Upper lobe of left lung (tissue), 6 donors: ENCODE results near the gene GNAS. TPM values are rescaled to one million over a fixed set of nuclear protein-coding genes. Genes with fewer than 3 reads are reported as not detected.
"Not testable (repeated sequence)": the region's sequence is repeated elsewhere in the genome, so short reads cannot be mapped to it uniquely, and the experiment has no call there.

ENCODE experiments used
- ATAC-seq, 2 donors: fragments of 200-7000 bp; cut with Tn5 transposase; one replicate each; pipeline ENCODE4 v1.9.1; 2022; ENCODE audit warnings: mild to moderate bottlenecking in 2 of 2, moderate library complexity in 2 of 2; ENCODE audit not compliant: low FRiP score in 2 of 2
- DNase-seq, 2 donors: peaks; one replicate each; pipeline ENCODE4 v3.0.0-alpha.2; 2019 to 2020
- H3K27ac ChIP-seq, 4 donors: fragments of 200-600 bp; sonication (generic); one replicate each; pipeline ENCODE4 v1.5.1; 2016 to 2019
- H3K27me3 ChIP-seq, 4 donors: fragments of 200-600 bp; sonication (generic); one replicate each; pipeline ENCODE4 v1.5.1; 2017 to 2019
- H3K36me3 ChIP-seq, 4 donors: fragments of 200-600 bp; sonication (generic); one replicate each; pipeline ENCODE4 v1.5.1; 2016 to 2019
- H3K4me1 ChIP-seq, 4 donors: fragments of 200-600 bp; sonication (generic); one replicate each; pipeline ENCODE4 v1.5.1; 2018 to 2019
- H3K4me3 ChIP-seq, 4 donors: fragments of 200-600 bp; sonication (generic); one replicate each; pipeline ENCODE4 v1.5.1; 2017 to 2019; ENCODE audit warnings: mild to moderate bottlenecking in 2 of 4, moderate library complexity in 1 of 4
- H3K9me3 ChIP-seq, 4 donors: fragments of 200-600 bp; sonication (generic); one replicate each; pipeline ENCODE4 v1.5.1; 2018 to 2019
- EP300 ChIP-seq, 4 donors: sonication (generic); formaldehyde crosslinking; IDR thresholded peaks; one replicate each; pipeline ENCODE4 v1.5.1; 2017; ENCODE audit warnings: antibody characterized with exemption in 4 of 4, control low read depth in 2 of 4
- POLR2A ChIP-seq, 4 donors: fragments of 450-650 bp; IDR thresholded peaks; one replicate each; pipeline ENCODE4 v1.5.1; 2016 to 2017; ENCODE audit warnings: antibody characterized with exemption in 4 of 4, mild to moderate bottlenecking in 2 of 4
- POLR2AphosphoS5 ChIP-seq, 2 donors: sonication (generic); formaldehyde crosslinking; IDR thresholded peaks; one replicate each; pipeline ENCODE4 v1.5.1; 2017; ENCODE audit warnings: antibody characterized with exemption in 2 of 2
- WGBS, 2 donors: methylation state at CpG; one replicate each; pipeline ENCODE4 v1.1.5; 2017 to 2018; 5-methylcytosine and 5-hydroxymethylcytosine counted together
- total RNA-seq, 6 donors: library from RNA; depleted of rRNA in 4 of 6; stranded (reverse); fragments of >200 nt in 4 of 6; gene quantifications; one replicate each; pipeline versions ENCODE4 v1.1.0 to v1.2.1, GENCODE V29; 2016 to 2021
- TF ChIP-seq, protein P1 (sequence below), 6 experiments: fragments of 450-650 bp in 4 of 6; fragments of 200-600 bp in 2 of 6; sonication (generic) in 2 of 6; IDR thresholded peaks; one replicate each; pipeline ENCODE4 v1.5.1; 2016 to 2019; ENCODE audit warnings: antibody characterized with exemption in 6 of 6
- donor health status: DM: no; HTN: no; CAD: no; lungs with moderate emphysema.
- donor health status: DM: no; HTN: yes; CAD: no; lungs with severe emphysema.

Gene GNAS
- total RNA-seq, 6 donors from 2014 or later, result 520 to 910 (median 811) TPM

DNA sequence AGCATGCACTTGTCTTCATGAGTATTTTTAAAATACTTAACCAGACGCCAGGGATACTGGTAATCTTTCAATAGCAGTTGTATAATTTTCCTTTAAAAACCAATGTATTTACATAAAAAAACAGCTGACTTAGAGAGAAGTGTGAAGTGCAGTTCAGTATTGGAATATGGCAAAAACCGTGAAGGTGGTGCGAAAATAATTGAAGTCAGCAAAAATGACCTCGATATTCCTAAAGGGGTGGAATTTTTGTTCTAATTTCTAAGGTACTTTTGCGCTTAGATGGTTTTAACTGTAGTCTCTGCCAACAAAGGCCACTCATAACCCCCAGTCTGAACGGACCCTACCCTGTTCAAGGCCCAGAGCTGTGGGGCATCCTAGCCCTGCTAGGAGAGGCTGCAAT, 27.1 kb upstream of the GNAS start:
- H3K27ac ChIP-seq, result no peak overlapping the region
- no peak overlapping the region for H3K4me3 ChIP-seq
- TF ChIP-seq POLR2A (IDR thresholded peaks at IDR 0.05) (no peak), POLR2AphosphoS5 (IDR thresholded peaks at IDR 0.05) (no peak), EP300 (IDR thresholded peaks at IDR 0.05) (no peak)
- TF ChIP-seq, protein P1, sequence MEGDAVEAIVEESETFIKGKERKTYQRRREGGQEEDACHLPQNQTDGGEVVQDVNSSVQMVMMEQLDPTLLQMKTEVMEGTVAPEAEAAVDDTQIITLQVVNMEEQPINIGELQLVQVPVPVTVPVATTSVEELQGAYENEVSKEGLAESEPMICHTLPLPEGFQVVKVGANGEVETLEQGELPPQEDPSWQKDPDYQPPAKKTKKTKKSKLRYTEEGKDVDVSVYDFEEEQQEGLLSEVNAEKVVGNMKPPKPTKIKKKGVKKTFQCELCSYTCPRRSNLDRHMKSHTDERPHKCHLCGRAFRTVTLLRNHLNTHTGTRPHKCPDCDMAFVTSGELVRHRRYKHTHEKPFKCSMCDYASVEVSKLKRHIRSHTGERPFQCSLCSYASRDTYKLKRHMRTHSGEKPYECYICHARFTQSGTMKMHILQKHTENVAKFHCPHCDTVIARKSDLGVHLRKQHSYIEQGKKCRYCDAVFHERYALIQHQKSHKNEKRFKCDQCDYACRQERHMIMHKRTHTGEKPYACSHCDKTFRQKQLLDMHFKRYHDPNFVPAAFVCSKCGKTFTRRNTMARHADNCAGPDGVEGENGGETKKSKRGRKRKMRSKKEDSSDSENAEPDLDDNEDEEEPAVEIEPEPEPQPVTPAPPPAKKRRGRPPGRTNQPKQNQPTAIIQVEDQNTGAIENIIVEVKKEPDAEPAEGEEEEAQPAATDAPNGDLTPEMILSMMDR (IDR thresholded peaks at IDR 0.05), result no peak
- no peak for DNase-seq
- no peak for ATAC-seq
- H3K27me3 ChIP-seq, result no peaks in the 10 kb centered on the region
- 82 to 90% methylated on average over 6 of the region's 6 CpGs for WGBS, 2 donors
- H3K36me3 ChIP-seq, result no peaks in the 10 kb centered on the region
- peaks cover 0 to 7% (median 0%) of the 10 kb centered on the region in 4 donors for H3K4me1 ChIP-seq
- no peaks in the 10 kb centered on the region for H3K9me3 ChIP-seq

DNA sequence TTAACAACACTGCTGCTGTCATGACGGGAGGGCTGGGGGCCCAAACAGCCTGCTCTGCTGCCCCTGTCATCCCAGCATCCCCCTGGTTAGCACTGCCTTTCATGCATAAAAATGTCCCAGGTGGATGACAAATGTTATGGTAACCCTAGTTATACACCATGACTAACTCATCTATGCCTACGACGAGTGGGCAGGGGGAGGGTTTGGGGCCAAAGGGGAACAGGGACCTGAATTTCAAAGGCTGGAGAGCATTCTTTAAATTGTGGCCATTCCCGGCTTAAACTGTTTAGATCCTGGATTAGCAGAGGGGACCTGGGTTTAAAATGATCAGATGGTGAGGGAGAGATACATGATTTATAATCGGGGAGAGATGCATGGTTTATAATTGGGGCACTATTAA, 26.2 kb upstream of the GNAS start:
- DNase-seq (no peak), ATAC-seq (no peak)
- Histone ChIP-seq H3K36me3 (no peaks in the 10 kb centered on the region), H3K27me3 (no peaks in the 10 kb centered on the region), H3K4me3 (no peak overlapping the region), H3K27ac (no peak overlapping the region), H3K4me1 (peaks cover 0 to 7% (median 0%) of the 10 kb centered on the region in 4 donors), H3K9me3 (no peaks in the 10 kb centered on the region)
- 91 to 96% methylated on average over 5 of the region's 5 CpGs for WGBS, 2 donors
- TF ChIP-seq POLR2AphosphoS5 (IDR thresholded peaks at IDR 0.05) (no peak), POLR2A (IDR thresholded peaks at IDR 0.05) (no peak), EP300 (IDR thresholded peaks at IDR 0.05) (no peak)
- TF ChIP-seq, protein P1 (IDR thresholded peaks at IDR 0.05), result no peak

DNA sequence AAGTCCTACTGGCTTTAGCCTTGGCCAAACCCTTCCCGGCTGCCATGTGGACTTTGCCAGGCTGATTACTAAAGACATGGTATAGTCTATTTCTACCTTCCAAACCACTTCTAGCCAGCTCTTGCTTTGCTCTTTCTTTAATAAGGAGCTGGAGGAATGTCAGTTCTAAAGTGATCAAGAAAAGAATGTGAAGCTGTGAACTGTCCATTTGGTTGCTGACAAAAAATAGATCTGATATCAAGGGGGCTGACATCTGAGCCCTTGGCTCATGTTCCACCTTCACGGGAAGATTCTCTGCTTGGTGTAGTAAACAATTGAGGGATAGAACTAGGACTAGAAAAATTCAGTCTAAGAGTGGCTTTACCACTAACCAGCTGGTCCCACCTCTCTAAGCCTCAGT, 24.4 kb upstream of the GNAS start:
- TF ChIP-seq, protein P1 (IDR thresholded peaks at IDR 0.05), result no peak
- no peak for TF ChIP-seq POLR2A (IDR thresholded peaks at IDR 0.05)
- TF ChIP-seq POLR2AphosphoS5 (IDR thresholded peaks at IDR 0.05), result no peak
- TF ChIP-seq EP300 (IDR thresholded peaks at IDR 0.05), result no peak
- Histone ChIP-seq H3K4me1 (peaks cover 0 to 7% (median 0%) of the 10 kb centered on the region in 4 donors), H3K4me3 (no peak overlapping the region), H3K27ac (no peak overlapping the region), H3K36me3 (no peaks in the 10 kb centered on the region), H3K9me3 (no peaks in the 10 kb centered on the region), H3K27me3 (no peaks in the 10 kb centered on the region)
- DNase-seq (no peak), ATAC-seq (no peak)
- 82 to 87% methylated on average over 2 of the region's 2 CpGs for WGBS, 2 donors

DNA sequence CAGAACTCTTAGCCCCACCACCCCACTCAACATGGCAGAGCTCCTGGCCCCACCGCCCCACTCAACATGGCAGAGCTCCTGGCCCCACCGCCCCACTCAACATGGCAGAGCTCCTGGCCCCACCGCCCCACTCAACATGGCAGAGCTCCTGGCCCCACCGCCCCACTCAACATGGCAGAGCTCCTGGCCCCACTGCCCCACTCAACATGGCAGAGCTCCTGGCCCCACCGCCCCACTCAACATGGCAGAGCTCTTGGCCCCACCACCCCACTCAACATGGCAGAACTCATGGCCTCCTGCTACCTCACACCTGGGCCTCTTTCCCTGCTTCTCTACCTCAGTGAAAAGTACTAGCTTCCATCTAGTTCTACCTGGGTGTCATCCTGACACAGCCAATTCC, 23.7 kb upstream of the GNAS start:
- not testable (repeated sequence) for H3K36me3 ChIP-seq, H3K4me3 ChIP-seq, H3K27me3 ChIP-seq, H3K9me3 ChIP-seq, DNase-seq, H3K27ac ChIP-seq, ATAC-seq, H3K4me1 ChIP-seq
- 96 to 100% methylated on average over 4 to 5 of the region's 5 CpGs for WGBS, 2 donors

DNA sequence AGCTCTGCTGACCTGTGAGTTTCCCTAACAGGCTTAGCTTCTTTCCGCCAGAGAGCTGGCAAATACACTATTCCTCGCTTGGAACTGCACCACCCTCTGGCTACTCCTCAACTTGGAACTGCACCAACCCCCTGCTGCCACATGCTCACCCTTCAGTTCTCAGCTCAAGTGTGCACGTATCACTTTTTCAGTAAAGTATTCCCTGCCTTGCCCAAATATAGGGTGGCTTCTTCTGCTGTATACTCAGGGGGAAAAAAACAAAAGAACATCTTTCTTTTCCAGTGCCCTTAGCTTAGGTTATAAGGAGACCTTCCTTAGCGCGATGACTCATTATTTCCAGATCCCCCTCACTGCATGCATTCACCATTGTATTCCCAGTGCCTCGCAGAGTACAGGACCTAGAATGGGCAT, 23.0 kb upstream of the GNAS start:
- Histone ChIP-seq H3K4me3 (no peak overlapping the region), H3K9me3 (no peaks in the 10 kb centered on the region), H3K36me3 (no peaks in the 10 kb centered on the region), H3K27ac (no peak overlapping the region), H3K4me1 (peaks cover 0 to 7% (median 0%) of the 10 kb centered on the region in 4 donors), H3K27me3 (no peaks in the 10 kb centered on the region)
- 72 to 88% methylated on average over 6 of the region's 6 CpGs for WGBS, 2 donors
- DNase-seq, result peak in 1 of 2 donors; percentile 60
- TF ChIP-seq POLR2AphosphoS5 (IDR thresholded peaks at IDR 0.05), result no peak
- no peak for TF ChIP-seq EP300 (IDR thresholded peaks at IDR 0.05)
- TF ChIP-seq, protein P1 (IDR thresholded peaks at IDR 0.05), result no peak
- TF ChIP-seq POLR2A (IDR thresholded peaks at IDR 0.05), result no peak
- ATAC-seq, result peak in 1 of 2 donors; percentile 37
